Gastrocnemius medialis (tissue), 4 donors: ENCODE data around the gene DQX1. TPM values are rescaled to one million over a fixed set of nuclear protein-coding genes. Genes with fewer than 3 reads are reported as not detected.

Experiments
- ATAC-seq, 2 donors: fragments of 150-250 bp; one replicate each; pipeline ENCODE4 v1.9.1; 2016
- DNase-seq, 2 donors: peaks; one replicate each; pipeline ENCODE4 v3.0.0-alpha.2; 2019
- H3K27ac ChIP-seq, 4 donors: fragments of 200-600 bp; sonication (generic); 1 replicate in 1 of 4; 2 replicates in 3 of 4; pipeline ENCODE4 v1.5.1; 2016 to 2018; ENCODE audit warnings: mild to moderate bottlenecking in 2 of 4, moderate library complexity in 1 of 4
- H3K27me3 ChIP-seq, 3 donors: fragments of 200-600 bp; sonication (generic) in 2 of 3; 1 replicate in 1 of 3; 2 replicates in 2 of 3; pipeline versions ENCODE4 v1.5.1 to v1.6.0; 2016 to 2019; ENCODE audit warnings: mild to moderate bottlenecking in 1 of 3, moderate library complexity in 1 of 3
- H3K36me3 ChIP-seq, 2 donors: fragments of 200-600 bp; sonication (generic) in 1 of 2; one replicate each; pipeline ENCODE4 v1.5.1; 2017 to 2018
- H3K4me1 ChIP-seq, 2 donors: fragments of 200-600 bp; sonication (generic) in 1 of 2; one replicate each; pipeline ENCODE4 v1.5.1; 2016 to 2017; ENCODE audit warnings: mild to moderate bottlenecking in 2 of 2
- H3K4me3 ChIP-seq, 4 donors: fragments of 200-600 bp; sonication (generic) in 3 of 4; 1 replicate in 1 of 4; 2 replicates in 3 of 4; pipeline ENCODE4 v1.5.1; 2016 to 2019; ENCODE audit warnings: mild to moderate bottlenecking in 2 of 4
- H3K9me3 ChIP-seq, 3 donors: fragments of 200-600 bp; sonication (generic) in 2 of 3; 1 replicate in 1 of 3; 2 replicates in 2 of 3; pipeline ENCODE4 v1.5.1; 2016 to 2019
- CTCF ChIP-seq, 5 experiments: fragments of 450-650 bp in 3 of 5; fragments of 200-600 bp in 2 of 5; sonication (generic) in 2 of 5; IDR thresholded peaks in 4 of 5; conservative IDR thresholded peaks in 1 of 5; 1 replicate in 4 of 5; 2 replicates in 1 of 5; pipeline ENCODE4 v1.5.1; 2016 to 2019; ENCODE audit warnings: antibody characterized with exemption in 5 of 5, mild to moderate bottlenecking in 3 of 5, moderate library complexity in 3 of 5
- POLR2A ChIP-seq, 2 donors: fragments of 450-650 bp; IDR thresholded peaks; one replicate each; pipeline ENCODE4 v1.6.1; 2017; ENCODE audit warnings: antibody characterized with exemption in 2 of 2, mild to moderate bottlenecking in 2 of 2, moderate library complexity in 2 of 2
- in situ Hi-C, 4 donors: fragments of 200-750 bp; cut with MboI; loops; one replicate each; pipeline versions ENCODE4 v1.15.0 to v1.8.0; 2017; ENCODE audit warnings: low sequenced_read_pairs in 4 of 4
- intact Hi-C: fragments of 100-400 bp; cut with DNase I; formaldehyde crosslinking; loops from one replicate; pipeline ENCODE4 v1.15.1; 2023; ENCODE audit warnings: low total_unique reads
- total RNA-seq, 4 donors: library from RNA; depleted of rRNA; stranded (reverse); fragments of >200 nt; gene quantifications; one replicate each; pipeline versions ENCODE4 v1.1.0 to v1.2.3, GENCODE V29; 2016

Gene DQX1
- total RNA-seq, 4 donors from 2014 or later, result 0.24 TPM; not detected in 3

GRCh38 chr2:74559912-74560311, 33.9 kb upstream of the DQX1 start:
- Histone ChIP-seq H3K27me3 (peaks cover 5 to 18% (median 10%) of the 10 kb centered on the region in 3 donors), H3K9me3 (no peaks in the 10 kb centered on the region), H3K4me1 (peaks cover 0 to 5% of the 10 kb centered on the region in 2 donors), H3K27ac (no peak overlapping the region), H3K36me3 (no peaks in the 10 kb centered on the region), H3K4me3 (no peak overlapping the region)
- DNase-seq (no peak), ATAC-seq (no peak)
- intact Hi-C loops (no loop called here), in situ Hi-C loops (no loop called here)
- TF ChIP-seq CTCF (IDR thresholded peaks at IDR 0.05 in 4 of 5, conservative IDR thresholded peaks at IDR 0.05 in 1 of 5), result no peak
- no peak for TF ChIP-seq POLR2A (IDR thresholded peaks at IDR 0.05)

GRCh38 chr2:74558284-74559230, 32.5 kb upstream of the DQX1 start:
- no peak overlapping the region for H3K27ac ChIP-seq
- in situ Hi-C loops (no loop called here), intact Hi-C loops (no loop called here)
- DNase-seq (no peak), ATAC-seq (no peak)
- TF ChIP-seq CTCF (IDR thresholded peaks at IDR 0.05 in 4 of 5, conservative IDR thresholded peaks at IDR 0.05 in 1 of 5) (no peak), POLR2A (IDR thresholded peaks at IDR 0.05) (no peak)
- H3K27me3 ChIP-seq, result peaks cover 16 to 29% (median 24%) of the 10 kb centered on the region in 3 donors
- H3K4me1 ChIP-seq, result peaks cover 0 to 8% of the 10 kb centered on the region in 2 donors
- no peaks in the 10 kb centered on the region for H3K36me3 ChIP-seq
- H3K4me3 ChIP-seq, result no peak overlapping the region
- H3K9me3 ChIP-seq, result no peaks in the 10 kb centered on the region

GRCh38 chr2:74556831-74557370, 30.9 kb upstream of the DQX1 start:
- no peak for TF ChIP-seq CTCF (IDR thresholded peaks at IDR 0.05 in 4 of 5, conservative IDR thresholded peaks at IDR 0.05 in 1 of 5)
- TF ChIP-seq POLR2A (IDR thresholded peaks at IDR 0.05), result no peak
- in situ Hi-C loops, result no loop called here
- Histone ChIP-seq H3K36me3 (no peaks in the 10 kb centered on the region), H3K9me3 (no peaks in the 10 kb centered on the region), H3K27ac (no peak overlapping the region), H3K4me1 (peaks cover 0 to 8% of the 10 kb centered on the region in 2 donors), H3K27me3 (peaks cover 18 to 36% (median 28%) of the 10 kb centered on the region in 3 donors), H3K4me3 (no peak overlapping the region)
- ATAC-seq, result no peak
- intact Hi-C loops, result no loop called here
- DNase-seq, result no peak

GRCh38 chr2:74556159-74556558, 30.1 kb upstream of the DQX1 start:
- H3K36me3 ChIP-seq, result no peaks in the 10 kb centered on the region
- no peak for TF ChIP-seq CTCF (IDR thresholded peaks at IDR 0.05 in 4 of 5, conservative IDR thresholded peaks at IDR 0.05 in 1 of 5)
- TF ChIP-seq POLR2A (IDR thresholded peaks at IDR 0.05), result no peak
- DNase-seq (no peak), ATAC-seq (no peak)
- peaks cover 21 to 36% (median 30%) of the 10 kb centered on the region in 3 donors for H3K27me3 ChIP-seq
- H3K4me3 ChIP-seq, result peak overlapping the region in 1 of 4 donors; percentile 74
- H3K9me3 ChIP-seq, result no peaks in the 10 kb centered on the region
- intact Hi-C loops, result no loop called here
- H3K4me1 ChIP-seq, result peaks cover 0 to 8% of the 10 kb centered on the region in 2 donors
- in situ Hi-C loops, result no loop called here
- no peak overlapping the region for H3K27ac ChIP-seq
